HG03159 (cell line): ENCODE measurements around the gene TNP2.
A peak's percentile ranks its signal among the peaks of the same experiment; 100 is the strongest.

Experiments used
- ATAC-seq: cut with Tn5 transposase; IDR thresholded peaks from one replicate; pipeline ENCODE4 v1.9.1; 2021; ENCODE audit warnings: mild to moderate bottlenecking, moderate library complexity; ENCODE audit not compliant: unreplicated experiment

The TNP2 gene

GRCh38 chr16:11258553-11259492 is 10.3 kb downstream of the TNP2 start:
- ATAC-seq: peak; percentile 22

- no peak for ATAC-seq
Measured at GRCh38 chr16:11257131-11257938, 11.8 kb downstream of the TNP2 start.

GRCh38 chr16:11256661-11257130 is 12.4 kb downstream of the TNP2 start:
- ATAC-seq: no peak

- ATAC-seq: peak; percentile 49
Measured at GRCh38 chr16:11255737-11256660, 13.1 kb downstream of the TNP2 start, which contains the start of gene SOCS1. Gene SOCS1, minus strand, starts transcription at chr16:11256204. Its CDS starts 726 bp downstream, at chr16:11255478.

GRCh38 chr16:11254913-11255736 is 14.0 kb downstream of the TNP2 start:
- ATAC-seq: no peak

GRCh38 chr16:11253995-11254912 is 14.9 kb downstream of the TNP2 start:
- ATAC-seq: no peak

GRCh38 chr16:11253009-11253994 is 15.8 kb downstream of the TNP2 start:
- no peak for ATAC-seq

- no peak for ATAC-seq
Measured at GRCh38 chr16:11252482-11252931, 16.6 kb downstream of the TNP2 start.

- no peak for ATAC-seq
Measured at GRCh38 chr16:11251525-11252481, 17.3 kb downstream of the TNP2 start.

GRCh38 chr16:11250786-11251524 is 18.2 kb downstream of the TNP2 start:
- no peak for ATAC-seq

- ATAC-seq: no peak
Measured at GRCh38 chr16:11250091-11250785, 18.9 kb downstream of the TNP2 start.

- ATAC-seq: no peak
Measured at GRCh38 chr16:11249233-11250061, 19.7 kb downstream of the TNP2 start.

- ATAC-seq: no peak
Measured at GRCh38 chr16:11248133-11248532, 21.0 kb downstream of the TNP2 start.

- no peak for ATAC-seq
Measured at GRCh38 chr16:11245988-11246387, 23.1 kb downstream of the TNP2 start.
